GM18499 (cell line): ENCODE results near the gene NDUFAF5.

ENCODE experiments used
- ATAC-seq: cut with Tn5 transposase; IDR thresholded peaks from one replicate; pipeline ENCODE4 v1.9.1; 2021; ENCODE audit warnings: moderate number of reproducible peaks; ENCODE audit not compliant: insufficient read depth, unreplicated experiment

Gene NDUFAF5

GRCh38 chr20:13775867-13776266, 9.0 kb upstream of the NDUFAF5 start:
- ATAC-seq, result no peak

- no peak for ATAC-seq
These were observed 7.6 kb upstream of the NDUFAF5 start for GRCh38 chr20:13777171-13777601.

- ATAC-seq, result peak; percentile 70
These were observed 6.0 kb upstream of the NDUFAF5 start for GRCh38 chr20:13778827-13779226.

- ATAC-seq, result no peak
These were observed 1.3 kb upstream of the NDUFAF5 start for GRCh38 chr20:13783528-13783927.

GRCh38 chr20:13784271-13784892, 446 bp upstream of the NDUFAF5 start:
- ATAC-seq, result no peak

GRCh38 chr20:13786143-13786828, 1.5 kb downstream of the NDUFAF5 start:
- ATAC-seq, result no peak

GRCh38 chr20:13788167-13788834, 3.5 kb downstream of the NDUFAF5 start:
- ATAC-seq, result peak; percentile 35

- ATAC-seq, result no peak
These were observed 5.9 kb downstream of the NDUFAF5 start for GRCh38 chr20:13790708-13791107.

- no peak for ATAC-seq
These were observed 7.0 kb downstream of the NDUFAF5 start for GRCh38 chr20:13791540-13792459.

GRCh38 chr20:13793001-13793400, 8.2 kb downstream of the NDUFAF5 start:
- no peak for ATAC-seq

- no peak for ATAC-seq
These were observed 9.8 kb downstream of the NDUFAF5 start for GRCh38 chr20:13794667-13795066.

- no peak for ATAC-seq
These were observed 14.2 kb downstream of the NDUFAF5 start for GRCh38 chr20:13799040-13799439.

GRCh38 chr20:13799974-13800373, 15.1 kb downstream of the NDUFAF5 start:
- no peak for ATAC-seq

GRCh38 chr20:13800728-13801134, 15.9 kb downstream of the NDUFAF5 start:
- ATAC-seq, result no peak

- no peak for ATAC-seq
These were observed 24.5 kb downstream of the NDUFAF5 start for GRCh38 chr20:13809373-13809772.

- ATAC-seq, result no peak
These were observed 25.0 kb downstream of the NDUFAF5 start for GRCh38 chr20:13809855-13810254.

- ATAC-seq, result no peak
These were observed 25.6 kb downstream of the NDUFAF5 start for GRCh38 chr20:13810446-13810845.

- ATAC-seq, result no peak
These were observed 29.1 kb downstream of the NDUFAF5 start for GRCh38 chr20:13813910-13814309.

GRCh38 chr20:13814672-13815071, 29.8 kb downstream of the NDUFAF5 start:
- no peak for ATAC-seq

GRCh38 chr20:13816757-13817156, 31.9 kb downstream of the NDUFAF5 start:
- no peak for ATAC-seq
